Pons (tissue), 1 donor: ENCODE measurements around the gene KRTAP1-4.
"Not testable (repeated sequence)": the region's sequence is repeated elsewhere in the genome, so short reads cannot be mapped to it uniquely, and the experiment has no call there.

Experiments used
- DNase-seq: peaks from one replicate; pipeline ENCODE4 v3.0.0-alpha.2; 2016; ENCODE audit warnings: low spot score

The KRTAP1-4 gene

DNA sequence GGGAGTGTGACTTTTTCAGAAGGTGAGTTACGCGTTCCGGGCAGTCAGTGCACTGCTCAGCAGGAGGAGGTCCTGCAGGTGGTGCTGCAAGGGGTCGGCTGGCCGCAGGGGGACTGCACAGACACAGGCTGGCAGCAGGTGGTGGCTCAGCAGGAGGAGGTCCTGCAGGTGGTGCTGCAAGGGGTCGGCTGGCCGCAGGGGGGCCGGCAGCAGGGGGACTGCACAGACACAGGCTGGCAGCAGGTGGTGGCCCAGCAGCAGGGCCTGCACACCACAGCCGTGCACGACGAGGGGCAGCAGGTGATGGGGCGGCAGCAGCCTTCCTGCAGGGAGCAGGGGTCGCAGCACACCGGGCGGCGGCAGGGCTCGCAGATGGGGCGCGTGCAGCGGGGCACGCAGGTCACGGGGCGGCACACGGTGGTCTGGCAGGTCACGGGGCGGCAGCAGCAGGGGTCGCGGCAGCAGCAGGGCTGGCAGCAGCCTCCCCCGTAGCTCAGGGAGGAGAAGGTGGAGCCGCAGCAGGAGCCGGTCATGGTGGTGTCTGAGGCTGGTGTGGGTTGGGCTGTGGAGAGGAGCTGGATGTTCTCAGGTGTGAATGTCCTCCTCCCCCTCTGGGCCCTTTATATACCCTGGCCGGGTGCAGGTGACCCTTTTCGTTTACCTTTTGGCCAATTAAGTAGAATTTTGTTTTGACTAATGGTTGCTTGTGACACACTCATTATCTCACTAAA lies 16.9 kb upstream of the KRTAP1-4 start, which contains the start of gene KRTAP2-1:
Gene KRTAP2-1 (minus strand): TSS at position 582 of the 731 bp plus-strand sequence. CDS start 49 bp downstream, at position 533.
- DNase-seq = not testable (repeated sequence)

DNA sequence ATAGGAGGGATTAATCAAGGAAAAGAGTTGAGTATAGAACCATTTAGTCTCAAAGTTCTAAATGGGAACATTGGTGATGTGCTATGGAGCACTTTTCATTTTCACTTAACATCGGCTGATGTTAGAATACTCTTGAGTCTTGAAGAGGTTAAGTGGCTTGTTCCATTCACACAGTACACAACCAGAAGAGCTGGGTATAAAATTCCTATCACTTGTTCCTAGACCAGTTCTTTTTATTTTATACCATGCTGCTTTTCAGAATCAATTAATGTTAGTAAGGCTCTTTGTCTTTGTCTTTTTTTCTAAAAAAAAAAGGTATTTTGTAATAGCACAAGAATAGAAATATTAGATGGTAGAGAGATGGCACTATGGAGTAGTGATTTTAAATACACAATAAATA lies 13.0 kb upstream of the KRTAP1-4 start:
- no peak for DNase-seq

DNA sequence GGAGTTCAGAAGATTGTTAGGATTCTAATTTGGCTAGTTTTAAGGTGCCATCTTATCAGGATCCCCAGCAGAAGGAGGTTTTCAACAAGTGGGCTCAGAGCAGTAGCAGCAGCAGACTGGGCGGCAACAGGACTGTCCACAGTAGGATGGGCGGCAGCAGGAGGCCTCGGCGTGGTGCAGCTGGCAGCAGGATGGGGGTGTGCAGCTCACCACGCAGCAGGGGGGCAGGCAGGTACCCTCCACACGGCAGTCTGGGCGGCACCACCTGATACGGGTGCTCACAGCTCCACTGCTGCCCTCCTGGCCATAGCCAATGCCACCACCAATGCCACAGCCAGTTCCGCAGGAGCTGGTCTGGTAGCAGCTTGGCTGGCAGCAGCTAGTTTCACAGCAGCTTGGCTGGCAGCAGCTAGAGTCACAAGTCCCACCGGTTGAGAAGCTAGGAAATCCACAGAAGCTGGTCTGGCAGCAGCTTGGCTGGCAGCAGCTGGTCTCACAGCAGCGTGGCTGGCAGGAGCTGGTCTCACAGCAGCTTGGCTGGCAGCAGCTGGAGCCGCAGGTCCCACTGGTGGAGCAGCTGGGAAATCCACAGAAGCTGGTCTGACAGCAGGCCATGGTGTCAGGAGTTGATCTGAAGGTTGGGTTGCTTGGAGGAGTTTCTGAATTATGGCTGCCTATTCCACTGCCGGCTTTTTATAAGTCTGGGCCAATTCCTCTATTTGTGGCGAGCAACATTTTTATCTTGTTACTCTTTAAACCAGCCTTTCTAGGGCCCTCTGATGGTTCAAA lies 11.0 kb upstream of the KRTAP1-4 start, which contains the start of gene KRTAP1-1:
Gene KRTAP1-1 (minus strand): TSS at position 668 of the 789 bp plus-strand sequence. CDS start 53 bp downstream, at position 615.
- not testable (repeated sequence) for DNase-seq

GRCh38 chr17:41037853-41038350 lies 7.9 kb upstream of the KRTAP1-4 start:
- DNase-seq = no peak

DNA sequence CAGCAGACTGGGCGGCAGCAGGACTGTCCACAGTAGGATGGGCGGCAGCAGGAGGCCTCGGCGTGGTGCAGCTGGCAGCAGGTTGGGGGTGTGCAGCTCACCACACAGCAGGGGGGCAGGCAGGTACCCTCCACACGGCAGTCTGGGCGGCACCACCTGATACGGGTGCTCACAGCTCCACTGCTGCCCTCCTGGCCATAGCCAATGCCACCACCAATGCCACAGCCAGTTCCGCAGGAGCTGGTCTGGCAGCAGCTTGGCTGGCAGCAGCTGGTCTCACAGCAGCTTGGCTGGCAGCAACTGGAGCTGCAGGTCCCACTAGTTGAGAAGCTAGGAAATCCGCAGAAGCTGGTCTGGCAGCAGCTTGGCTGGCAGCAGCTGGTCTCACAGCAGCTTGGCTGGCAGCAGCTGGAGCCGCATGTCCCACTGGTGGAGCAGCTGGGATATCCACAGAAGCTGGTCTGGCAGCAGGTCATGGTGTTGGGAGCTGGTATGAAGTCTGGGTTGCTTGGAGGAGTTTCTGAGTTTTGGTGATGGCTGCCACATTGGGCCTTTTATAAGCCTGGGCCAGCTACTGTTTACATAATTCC lies 4.4 kb upstream of the KRTAP1-4 start, which contains the start of gene KRTAP1-3:
Gene KRTAP1-3 (minus strand): TSS at position 529 of the 590 bp plus-strand sequence. CDS start 53 bp downstream, at position 476.
- not testable (repeated sequence) for DNase-seq

DNA sequence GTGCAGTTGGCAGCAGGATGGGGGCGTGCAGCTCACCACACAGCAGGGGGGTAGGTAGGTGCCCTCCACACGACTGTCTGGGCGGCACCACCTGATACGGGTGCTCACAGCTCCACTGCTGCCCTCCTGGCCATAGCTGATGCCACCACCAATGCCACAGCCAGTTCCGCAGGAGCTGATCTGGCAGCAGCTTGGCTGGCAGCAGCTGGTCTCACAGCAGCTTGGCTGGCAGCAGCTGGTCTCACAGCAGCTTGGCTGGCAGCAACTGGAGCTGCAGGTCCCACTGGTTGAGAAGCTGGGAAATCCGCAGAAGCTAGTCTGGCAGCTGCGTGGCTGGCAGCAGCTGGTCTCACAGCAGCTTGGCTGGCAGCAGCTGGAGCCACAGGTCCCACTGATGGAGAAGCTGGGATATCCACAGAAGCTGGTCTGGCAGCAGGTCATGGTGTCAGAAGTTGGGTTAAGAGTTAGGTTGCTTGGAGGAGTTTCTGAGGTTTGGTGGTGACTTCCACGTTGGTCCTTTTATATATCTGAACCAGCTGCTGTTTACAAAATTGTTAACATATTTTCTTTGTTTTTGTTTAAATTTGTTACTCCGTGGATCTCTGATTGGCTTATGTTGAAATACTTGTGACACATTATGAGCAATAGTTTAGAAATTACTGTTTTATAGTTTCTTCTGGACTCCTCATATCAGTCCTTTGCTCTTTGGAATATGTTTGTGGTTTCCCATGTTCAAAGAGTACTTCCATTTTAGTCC lies 3.1 kb downstream of the KRTAP1-4 start, which contains the start of gene KRTAP1-5:
Gene KRTAP1-5 (minus strand): TSS at position 494 of the 757 bp plus-strand sequence. CDS start 53 bp downstream, at position 441.
- DNase-seq = no peak

DNA sequence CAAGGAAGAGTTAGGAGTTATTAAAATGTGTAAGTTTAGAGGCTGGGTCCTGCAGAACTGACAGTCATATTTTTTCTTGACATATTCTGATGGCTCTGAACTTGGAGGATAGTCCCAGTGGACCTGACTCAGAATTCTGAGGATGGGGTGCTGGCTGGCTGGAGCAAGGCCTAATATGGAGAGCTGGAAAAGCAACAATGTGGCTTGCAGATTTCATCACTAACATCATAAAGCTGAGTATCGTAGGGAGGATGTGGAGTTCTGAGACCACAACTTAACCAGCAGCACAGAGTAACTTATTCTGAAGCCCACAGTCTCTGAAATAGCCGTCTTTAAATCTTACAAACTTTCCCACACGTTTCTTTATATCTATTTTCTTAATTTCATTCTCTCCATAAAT lies 5.3 kb downstream of the KRTAP1-4 start:
- DNase-seq = no peak

DNA sequence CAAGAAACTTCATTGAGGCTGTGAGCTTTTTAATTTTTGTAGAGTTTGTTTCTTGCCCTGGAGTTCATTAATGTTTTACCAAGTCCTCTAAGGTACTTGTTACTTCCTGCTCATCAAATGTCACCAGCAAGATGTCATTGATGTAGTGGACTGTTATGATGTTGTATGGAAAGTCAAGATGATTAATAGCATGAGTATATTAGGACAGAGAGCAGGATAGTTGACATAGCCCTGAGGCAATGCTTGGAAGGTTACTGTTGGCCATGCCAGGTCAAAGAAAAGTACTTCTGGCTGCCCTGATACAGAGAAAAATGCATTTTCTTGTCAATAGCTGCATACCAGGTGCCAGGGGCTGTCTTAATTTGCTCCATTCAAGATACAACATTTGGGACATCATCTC lies 9.7 kb downstream of the KRTAP1-4 start:
- DNase-seq = no peak

DNA sequence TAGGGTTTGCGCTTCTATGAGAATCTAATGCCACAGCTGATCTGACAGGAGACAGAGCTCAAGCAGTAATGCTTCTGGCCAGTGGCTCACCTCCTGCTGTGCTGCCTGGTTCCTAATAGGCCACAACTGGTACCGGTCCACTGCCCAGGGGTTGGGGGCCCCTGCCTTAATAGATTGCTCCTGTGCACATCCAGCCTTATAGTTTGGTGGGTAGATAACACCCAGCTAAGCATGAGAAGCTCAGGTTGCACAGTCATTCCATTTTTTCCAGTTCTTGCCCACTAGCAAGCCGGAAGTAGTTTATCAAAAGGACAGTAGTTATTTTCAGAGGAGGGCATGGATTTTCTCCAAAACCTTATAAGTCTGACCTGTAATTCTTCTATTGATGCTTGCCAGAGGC lies 10.6 kb downstream of the KRTAP1-4 start:
- no peak for DNase-seq

DNA sequence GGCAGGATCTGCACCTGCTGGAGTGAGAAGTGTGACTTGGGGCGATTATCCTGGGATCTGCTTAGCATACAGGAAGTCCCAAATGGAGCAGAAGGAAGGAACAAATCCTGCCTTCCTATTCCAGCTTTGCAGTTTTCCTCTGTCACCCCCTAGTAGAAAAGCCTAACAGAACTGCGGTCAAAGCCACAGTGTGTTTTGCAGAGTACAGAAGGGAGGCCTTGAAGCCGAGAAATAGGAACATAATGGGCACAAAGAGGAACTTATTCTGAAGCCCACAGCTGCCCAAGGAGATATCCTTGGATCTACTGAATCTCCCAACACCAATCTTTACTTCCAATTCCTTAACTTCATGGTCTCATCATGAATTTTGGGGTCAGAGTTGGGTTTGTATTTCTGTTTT lies 11.5 kb downstream of the KRTAP1-4 start:
- DNase-seq = no peak

- DNase-seq = no peak
Observed at GRCh38 chr17:41016578-41017215, 13.3 kb downstream of the KRTAP1-4 start.

GRCh38 chr17:41015454-41015853 lies 14.5 kb downstream of the KRTAP1-4 start:
- DNase-seq = no peak

- DNase-seq = no peak
Observed at GRCh38 chr17:41013606-41014005, 16.4 kb downstream of the KRTAP1-4 start.

DNA sequence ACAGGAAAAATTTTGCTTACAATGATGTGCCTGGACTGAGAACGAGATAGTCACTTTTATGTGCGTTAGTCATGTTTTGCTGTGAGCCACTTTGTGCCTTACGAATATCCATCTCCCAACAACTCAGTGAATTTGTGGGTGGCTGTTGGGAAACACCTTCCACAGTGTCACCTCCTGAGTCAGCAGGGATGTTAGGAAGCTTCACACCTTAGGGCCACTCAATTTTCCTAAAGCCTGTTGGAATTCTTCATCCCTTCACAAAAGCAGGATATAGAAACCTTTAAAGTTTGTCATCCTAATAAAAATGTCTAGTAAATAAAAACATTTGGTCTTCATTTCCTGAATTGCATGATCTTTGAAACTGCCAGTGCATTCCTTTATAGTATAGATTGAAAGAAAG lies 16.8 kb downstream of the KRTAP1-4 start:
- DNase-seq = no peak

DNA sequence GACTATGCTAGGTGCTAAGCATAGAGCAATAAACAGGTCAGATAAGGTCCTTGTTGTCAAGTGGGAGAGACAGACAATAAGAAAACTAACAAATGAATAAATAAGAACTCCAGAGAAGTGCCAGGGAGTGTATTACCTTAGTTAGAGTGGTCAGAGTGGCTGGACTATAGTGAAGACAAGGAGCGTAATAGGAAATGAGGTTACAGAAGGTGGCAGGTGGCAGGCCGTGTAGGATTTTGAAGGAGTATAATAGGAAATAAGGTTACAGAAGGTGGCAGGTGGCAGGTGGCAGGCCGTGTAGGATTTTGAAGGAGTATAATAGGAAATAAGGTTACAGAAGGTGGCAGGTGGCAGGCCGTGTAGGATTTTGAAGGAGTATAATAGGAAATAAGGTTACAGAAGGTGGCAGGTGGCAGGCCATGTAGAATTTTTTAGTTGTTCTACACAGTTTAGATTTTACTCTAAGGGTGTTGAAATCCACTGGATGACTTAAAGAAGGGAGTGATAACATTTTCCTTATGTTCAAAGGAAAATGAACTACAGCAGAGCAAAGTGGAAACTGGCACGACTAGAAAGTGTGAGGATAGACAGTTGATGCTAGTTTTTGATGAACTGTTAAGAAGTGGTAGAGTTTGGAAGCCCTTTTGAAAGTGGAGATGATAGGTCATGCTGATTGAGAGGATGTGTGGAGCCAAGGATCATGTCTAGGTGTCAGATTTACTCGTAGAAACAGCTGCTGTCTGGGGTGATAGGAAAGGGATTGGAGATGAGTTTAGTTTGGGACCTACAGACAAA lies 17.5 kb downstream of the KRTAP1-4 start:
- DNase-seq = no peak

DNA sequence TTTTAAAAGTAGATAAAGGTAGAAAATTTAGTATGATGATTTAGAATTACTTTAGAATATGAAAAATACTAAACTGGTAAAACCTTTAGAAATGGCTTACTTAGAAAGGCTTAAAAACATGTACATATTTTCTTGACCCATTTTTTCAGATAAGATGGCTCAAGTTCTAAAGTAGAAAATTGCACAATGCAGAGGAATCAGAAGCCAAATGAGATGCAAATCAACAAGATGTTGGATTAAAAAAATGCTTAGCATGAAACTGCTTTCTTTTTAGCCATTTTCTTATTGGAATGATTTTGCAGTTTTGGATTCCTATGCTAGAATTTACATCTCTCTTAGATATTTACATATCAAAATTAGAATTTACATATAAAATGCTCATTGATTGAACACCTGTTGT lies 19.6 kb downstream of the KRTAP1-4 start:
- DNase-seq = no peak

DNA sequence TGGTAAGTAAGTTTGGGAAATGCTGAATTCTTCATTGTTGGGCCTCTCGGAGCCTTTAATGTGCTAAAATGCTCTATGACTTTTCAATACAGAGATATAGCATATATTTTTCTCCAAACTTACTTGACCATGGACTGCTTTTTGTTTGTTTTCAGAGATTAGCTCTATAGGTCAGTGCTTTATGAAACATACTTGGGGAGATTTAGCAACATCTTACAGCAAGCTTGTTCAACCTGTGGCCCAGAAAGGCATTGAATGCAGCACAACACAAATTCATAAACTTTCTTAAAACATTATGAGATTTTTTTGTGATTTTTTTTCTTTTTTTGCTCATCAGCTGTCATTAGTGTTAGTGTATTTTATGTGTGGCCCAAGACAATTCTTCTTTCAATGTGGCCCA lies 20.1 kb downstream of the KRTAP1-4 start:
- DNase-seq = no peak

DNA sequence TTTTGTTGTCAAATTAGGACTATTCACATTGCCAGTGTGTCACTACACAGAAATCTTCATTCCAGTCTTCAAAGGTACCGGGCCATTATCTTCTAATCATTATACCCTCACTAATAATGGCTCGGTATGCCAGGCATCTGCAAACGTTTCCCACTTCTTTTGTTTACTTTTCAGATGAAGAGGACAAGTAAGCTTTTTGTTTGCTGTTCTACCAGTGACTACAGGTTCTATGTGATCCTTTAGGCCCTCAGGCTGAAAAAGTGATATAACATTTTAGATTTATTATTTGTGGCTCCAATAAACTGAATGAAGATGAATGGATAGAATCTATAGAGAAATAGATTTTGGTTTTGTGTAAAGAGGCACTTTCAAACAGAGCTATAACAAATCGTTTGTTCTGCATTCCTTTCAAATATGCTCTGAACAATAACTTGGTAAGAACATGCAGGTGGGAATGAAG lies 20.7 kb downstream of the KRTAP1-4 start:
- no peak for DNase-seq

- no peak for DNase-seq
Observed at GRCh38 chr17:41008811-41009210, 21.2 kb downstream of the KRTAP1-4 start, which contains the start of gene KRTAP3-1. KRTAP3-1 (minus strand) TSS chr17:41009128; CDS start chr17:41009074, 54 bp downstream.

DNA sequence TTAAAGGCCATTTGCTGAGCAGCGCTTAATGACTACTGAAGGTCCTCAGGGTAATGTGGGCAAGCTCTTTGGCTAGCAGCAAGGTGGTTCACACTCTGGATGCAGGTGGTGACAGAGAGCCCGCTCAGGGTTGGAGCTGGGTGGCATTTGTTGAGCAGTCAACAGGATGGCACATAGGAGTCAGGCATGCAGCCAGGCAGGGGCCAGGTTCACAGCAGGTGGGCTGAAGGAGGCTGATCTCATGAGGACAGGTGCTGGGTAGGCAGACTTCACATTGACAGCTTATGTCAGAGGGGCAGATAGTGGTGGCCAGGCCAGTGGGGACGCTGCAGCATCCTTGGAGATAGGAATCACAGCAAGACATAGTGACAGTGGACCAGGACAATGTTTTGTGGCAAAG lies 25.6 kb downstream of the KRTAP1-4 start:
- DNase-seq = no peak
